CMK (cell line): ENCODE data around the gene THSD7B.
"Not testable (repeated sequence)": the region's sequence is repeated elsewhere in the genome, so short reads cannot be mapped to it uniquely, and the experiment has no call there.

Experiments used
- DNase-seq: peaks from one replicate; pipeline ENCODE4 v3.0.0-alpha.2; 2010; ENCODE audit warnings: low read depth

Gene THSD7B

GRCh38 chr2:137696916-137697315, 931.6 kb downstream of the THSD7B start:
- no peak for DNase-seq

DNA sequence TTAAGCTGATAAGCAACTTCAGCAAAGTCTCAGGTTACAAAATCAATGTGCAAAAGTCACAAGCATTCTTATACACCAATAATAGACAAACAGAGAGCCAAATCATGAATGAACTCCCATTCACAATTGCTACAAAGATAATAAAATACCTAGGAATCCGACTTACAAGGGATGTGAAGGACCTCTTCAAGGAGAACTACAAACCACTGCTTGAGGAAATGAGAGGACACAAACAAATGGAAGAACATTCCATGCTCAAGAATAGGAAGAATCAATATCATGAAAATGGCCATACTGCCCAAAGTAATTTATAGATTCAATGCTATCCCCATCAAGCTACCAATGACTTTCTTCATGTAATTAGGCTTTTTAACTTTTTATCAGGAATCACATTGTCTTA, 934.9 kb downstream of the THSD7B start:
- DNase-seq, result not testable (repeated sequence)

- no peak for DNase-seq
These were observed 935.3 kb downstream of the THSD7B start for GRCh38 chr2:137700681-137701080.

GRCh38 chr2:137705296-137705695, 940.0 kb downstream of the THSD7B start:
- DNase-seq, result no peak

DNA sequence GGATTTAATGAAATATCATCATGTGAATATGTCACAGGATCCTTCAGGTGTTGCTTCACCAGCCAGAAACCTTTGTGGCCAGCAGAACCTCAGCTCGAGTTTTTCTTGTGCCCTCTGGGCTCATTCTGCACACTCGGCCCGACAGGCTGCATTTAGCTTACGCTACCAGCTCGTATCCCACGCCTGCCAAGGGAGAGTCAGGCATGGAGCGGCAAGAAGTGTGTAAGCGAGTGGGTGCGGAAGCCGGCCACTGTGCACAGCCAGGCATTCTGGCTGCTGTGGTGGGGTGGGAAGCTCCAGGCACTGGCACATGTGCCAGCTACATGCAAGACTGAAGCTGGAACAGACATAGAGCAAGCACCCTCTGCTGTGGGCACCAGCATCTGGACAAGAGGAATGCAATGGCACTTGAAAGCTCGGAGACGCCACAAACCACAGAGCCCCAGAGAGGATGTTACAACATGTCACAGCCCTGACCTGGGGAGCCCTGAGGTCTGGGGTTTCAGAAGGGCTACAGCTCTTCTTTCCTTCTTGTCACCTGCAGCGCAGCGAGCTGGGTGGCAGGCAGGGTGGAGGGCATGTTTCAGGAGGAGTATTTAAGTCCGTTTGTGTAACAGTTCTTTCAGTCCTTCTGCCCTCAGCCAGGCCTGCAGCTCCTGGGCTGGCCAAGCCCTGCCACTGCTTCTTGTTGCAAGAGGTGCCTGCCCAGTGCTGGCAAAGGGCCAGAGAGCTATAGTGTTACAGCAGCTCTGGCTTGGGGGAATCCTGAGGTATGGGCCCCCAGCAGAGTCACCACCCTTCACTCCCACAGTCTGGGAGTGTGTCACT, 941.7 kb downstream of the THSD7B start:
- no peak for DNase-seq

GRCh38 chr2:137708311-137708710, 943.0 kb downstream of the THSD7B start:
- no peak for DNase-seq

GRCh38 chr2:137715731-137716191, 950.4 kb downstream of the THSD7B start:
- no peak for DNase-seq

DNA sequence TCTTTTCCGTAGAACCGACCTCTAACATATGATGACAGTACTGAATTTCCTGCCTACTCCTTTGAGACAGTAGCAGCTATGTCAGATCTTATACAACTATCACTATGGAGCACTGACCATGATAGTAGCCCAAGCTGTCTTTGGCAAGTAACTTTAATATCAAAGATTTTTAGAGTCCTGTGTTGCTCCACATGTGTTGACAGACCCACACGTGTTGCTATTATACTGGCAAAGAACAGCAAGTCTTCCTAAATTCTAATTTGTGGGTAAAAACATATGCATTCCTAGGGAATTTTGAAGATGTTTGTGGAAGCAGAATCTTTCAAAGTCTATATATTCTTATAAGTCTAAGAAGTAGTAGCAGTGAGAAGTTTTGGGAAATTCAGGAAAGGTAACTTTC, 953.4 kb downstream of the THSD7B start:
- no peak for DNase-seq

DNA sequence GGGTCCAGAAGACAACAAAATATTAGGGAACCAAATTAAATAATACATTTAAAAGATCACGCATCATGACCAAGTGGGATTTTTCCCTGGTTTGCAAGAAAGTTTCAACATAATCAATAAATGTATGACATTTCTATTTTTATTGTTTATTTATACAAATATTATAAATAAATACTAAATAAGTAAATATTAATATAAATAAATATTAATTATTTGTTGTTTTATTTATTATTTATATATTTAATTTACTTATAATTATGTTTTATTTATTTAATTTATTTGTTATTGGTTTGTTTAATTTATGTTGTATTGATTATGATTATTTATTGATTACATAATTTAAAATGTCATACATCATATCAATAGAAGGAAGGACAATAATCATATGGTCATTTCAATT, 956.4 kb downstream of the THSD7B start:
- DNase-seq, result no peak

- DNase-seq, result no peak
These were observed 959.6 kb downstream of the THSD7B start for GRCh38 chr2:137724912-137725311.
